Peyer's patch (tissue), 4 donors: Measurements from ENCODE around the gene RSPH3.
"Not testable (repeated sequence)": the region's sequence is repeated elsewhere in the genome, so short reads cannot be mapped to it uniquely, and the experiment has no call there.

Experiments
- CTCF ChIP-seq, 6 experiments: fragments of 450-650 bp in 4 of 6; fragments of 200-600 bp in 2 of 6; sonication (generic) in 1 of 6; IDR thresholded peaks; one replicate each; pipeline ENCODE4 v1.5.1; 2017 to 2019; ENCODE audit warnings: antibody characterized with exemption in 6 of 6, mild to moderate bottlenecking in 3 of 6, moderate library complexity in 1 of 6
- POLR2A ChIP-seq, 2 donors: fragments of 450-650 bp; IDR thresholded peaks; one replicate each; pipeline ENCODE4 v1.5.1; 2017; ENCODE audit warnings: antibody characterized with exemption in 2 of 2, mild to moderate bottlenecking in 2 of 2, moderate library complexity in 2 of 2

DNA sequence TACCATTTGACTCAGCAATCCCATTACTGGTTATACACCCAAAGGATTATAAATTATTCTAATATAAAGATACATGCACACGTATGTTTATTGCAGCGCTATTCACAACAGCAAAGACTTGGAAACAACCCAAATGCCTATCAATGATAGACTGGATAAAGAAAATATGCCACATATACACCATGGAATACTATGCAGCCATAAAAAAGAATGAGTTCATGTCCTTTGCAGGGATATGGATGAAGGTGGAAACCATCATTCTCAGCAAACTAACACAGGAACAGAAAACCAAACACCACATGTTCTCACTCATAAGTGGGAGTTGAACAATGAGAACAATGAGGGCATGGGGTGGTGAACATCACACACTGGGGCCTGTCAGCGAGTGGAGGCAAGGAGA, 48.0 kb downstream of the RSPH3 start:
- TF ChIP-seq CTCF, POLR2A (IDR thresholded peaks at IDR 0.05): not testable (repeated sequence)
